Body of pancreas (tissue), 4 donors: ENCODE results near the gene CES3.

Experiments
- POLR2A ChIP-seq, 3 donors: fragments of 450-650 bp; IDR thresholded peaks; one replicate each; pipeline ENCODE4 v1.6.1; 2016; ENCODE audit warnings: antibody characterized with exemption in 3 of 3, mild to moderate bottlenecking in 2 of 3
- TF ChIP-seq, protein P1 (sequence below), 7 experiments: fragments of 450-650 bp in 4 of 7; fragments of 200-600 bp in 3 of 7; sonication (generic) in 3 of 7; IDR thresholded peaks; one replicate each; pipeline ENCODE4 v1.5.1; 2016 to 2019; ENCODE audit warnings: antibody characterized with exemption in 7 of 7

DNA sequence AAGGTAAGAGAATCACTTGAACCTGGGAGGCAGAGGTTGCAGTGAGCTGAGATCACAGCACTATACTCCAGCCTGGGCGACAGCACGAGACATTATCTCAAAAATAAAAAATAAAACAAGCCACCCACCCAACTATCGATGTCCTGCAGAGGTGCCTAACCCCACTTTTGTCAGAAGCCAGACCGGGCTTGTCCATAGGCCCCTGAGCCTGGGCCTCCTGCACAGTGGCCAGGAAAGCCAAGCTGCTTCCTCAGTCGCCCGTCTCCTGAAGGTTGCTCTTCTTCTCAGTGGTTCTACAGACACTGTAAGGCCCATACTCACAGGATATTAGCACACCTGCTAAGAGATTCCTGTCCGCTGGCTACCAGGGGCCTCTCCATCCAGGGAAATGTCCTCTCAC, 14.5 kb upstream of the CES3 start:
- TF ChIP-seq, protein P1, sequence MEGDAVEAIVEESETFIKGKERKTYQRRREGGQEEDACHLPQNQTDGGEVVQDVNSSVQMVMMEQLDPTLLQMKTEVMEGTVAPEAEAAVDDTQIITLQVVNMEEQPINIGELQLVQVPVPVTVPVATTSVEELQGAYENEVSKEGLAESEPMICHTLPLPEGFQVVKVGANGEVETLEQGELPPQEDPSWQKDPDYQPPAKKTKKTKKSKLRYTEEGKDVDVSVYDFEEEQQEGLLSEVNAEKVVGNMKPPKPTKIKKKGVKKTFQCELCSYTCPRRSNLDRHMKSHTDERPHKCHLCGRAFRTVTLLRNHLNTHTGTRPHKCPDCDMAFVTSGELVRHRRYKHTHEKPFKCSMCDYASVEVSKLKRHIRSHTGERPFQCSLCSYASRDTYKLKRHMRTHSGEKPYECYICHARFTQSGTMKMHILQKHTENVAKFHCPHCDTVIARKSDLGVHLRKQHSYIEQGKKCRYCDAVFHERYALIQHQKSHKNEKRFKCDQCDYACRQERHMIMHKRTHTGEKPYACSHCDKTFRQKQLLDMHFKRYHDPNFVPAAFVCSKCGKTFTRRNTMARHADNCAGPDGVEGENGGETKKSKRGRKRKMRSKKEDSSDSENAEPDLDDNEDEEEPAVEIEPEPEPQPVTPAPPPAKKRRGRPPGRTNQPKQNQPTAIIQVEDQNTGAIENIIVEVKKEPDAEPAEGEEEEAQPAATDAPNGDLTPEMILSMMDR (IDR thresholded peaks at IDR 0.05), result no peak
- TF ChIP-seq POLR2A (IDR thresholded peaks at IDR 0.05), result no peak
